Measurements from ENCODE around the gene C9orf153. TPM values are rescaled to one million over a fixed set of nuclear protein-coding genes. Genes with fewer than 3 reads are reported as not detected.

The C9orf153 gene
- polyA plus RNA-seq, 1 donor from 2014 or later: not detected

DNA sequence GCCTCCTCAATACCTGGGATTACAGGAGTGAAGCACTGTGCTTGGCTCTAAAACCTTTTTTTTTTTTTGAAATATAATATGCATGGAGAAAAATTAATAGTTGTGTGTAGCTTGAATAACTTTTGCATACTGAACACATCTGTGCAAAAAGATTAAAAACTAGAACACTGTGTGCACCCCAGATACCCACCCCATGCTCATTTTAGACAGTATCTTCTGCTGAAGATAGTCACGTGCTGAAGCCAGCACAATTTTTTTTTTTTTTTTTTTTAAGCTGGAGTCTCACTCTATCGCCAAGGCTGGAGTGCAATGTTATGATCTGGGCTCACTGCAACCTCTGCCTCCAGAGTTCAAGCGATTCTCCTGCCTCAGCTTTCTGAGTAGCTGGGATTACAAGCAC, 39.9 kb downstream of the C9orf153 start:
- H3K27ac ChIP-seq (ENCODE audit: low read length): no peak overlapping the region
- H3K4me3 ChIP-seq (ENCODE audit: low read length): no peak overlapping the region
- no peaks in the 10 kb centered on the region for H4K20me1 ChIP-seq (ENCODE audit: insufficient read depth)
- no peak overlapping the region for H3K4me2 ChIP-seq (ENCODE audit: low read length)
- TF ChIP-seq EZH2 (IDR thresholded peaks at IDR 0.05; ENCODE audit: borderline replicate concordance, insufficient read depth, low read length, poor library complexity, severe bottlenecking): no peak
- TF ChIP-seq POLR2AphosphoS5 (IDR thresholded peaks at IDR 0.05): no peak
- TF ChIP-seq, protein P1, sequence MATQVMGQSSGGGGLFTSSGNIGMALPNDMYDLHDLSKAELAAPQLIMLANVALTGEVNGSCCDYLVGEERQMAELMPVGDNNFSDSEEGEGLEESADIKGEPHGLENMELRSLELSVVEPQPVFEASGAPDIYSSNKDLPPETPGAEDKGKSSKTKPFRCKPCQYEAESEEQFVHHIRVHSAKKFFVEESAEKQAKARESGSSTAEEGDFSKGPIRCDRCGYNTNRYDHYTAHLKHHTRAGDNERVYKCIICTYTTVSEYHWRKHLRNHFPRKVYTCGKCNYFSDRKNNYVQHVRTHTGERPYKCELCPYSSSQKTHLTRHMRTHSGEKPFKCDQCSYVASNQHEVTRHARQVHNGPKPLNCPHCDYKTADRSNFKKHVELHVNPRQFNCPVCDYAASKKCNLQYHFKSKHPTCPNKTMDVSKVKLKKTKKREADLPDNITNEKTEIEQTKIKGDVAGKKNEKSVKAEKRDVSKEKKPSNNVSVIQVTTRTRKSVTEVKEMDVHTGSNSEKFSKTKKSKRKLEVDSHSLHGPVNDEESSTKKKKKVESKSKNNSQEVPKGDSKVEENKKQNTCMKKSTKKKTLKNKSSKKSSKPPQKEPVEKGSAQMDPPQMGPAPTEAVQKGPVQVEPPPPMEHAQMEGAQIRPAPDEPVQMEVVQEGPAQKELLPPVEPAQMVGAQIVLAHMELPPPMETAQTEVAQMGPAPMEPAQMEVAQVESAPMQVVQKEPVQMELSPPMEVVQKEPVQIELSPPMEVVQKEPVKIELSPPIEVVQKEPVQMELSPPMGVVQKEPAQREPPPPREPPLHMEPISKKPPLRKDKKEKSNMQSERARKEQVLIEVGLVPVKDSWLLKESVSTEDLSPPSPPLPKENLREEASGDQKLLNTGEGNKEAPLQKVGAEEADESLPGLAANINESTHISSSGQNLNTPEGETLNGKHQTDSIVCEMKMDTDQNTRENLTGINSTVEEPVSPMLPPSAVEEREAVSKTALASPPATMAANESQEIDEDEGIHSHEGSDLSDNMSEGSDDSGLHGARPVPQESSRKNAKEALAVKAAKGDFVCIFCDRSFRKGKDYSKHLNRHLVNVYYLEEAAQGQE (IDR thresholded peaks at IDR 0.05; ENCODE audit: borderline replicate concordance): no peak
- TF ChIP-seq RAD21 (conservative IDR thresholded peaks at IDR 0.05): no peak
- no peak for TF ChIP-seq EP300 (conservative IDR thresholded peaks at IDR 0.05; ENCODE audit: poor library complexity, severe bottlenecking)
- TF ChIP-seq TAF1 (IDR thresholded peaks at IDR 0.05; ENCODE audit: low read depth): no peak
- no peak for TF ChIP-seq MXI1 (conservative IDR thresholded peaks at IDR 0.05; ENCODE audit: poor library complexity, severe bottlenecking)
- TF ChIP-seq, protein P2, sequence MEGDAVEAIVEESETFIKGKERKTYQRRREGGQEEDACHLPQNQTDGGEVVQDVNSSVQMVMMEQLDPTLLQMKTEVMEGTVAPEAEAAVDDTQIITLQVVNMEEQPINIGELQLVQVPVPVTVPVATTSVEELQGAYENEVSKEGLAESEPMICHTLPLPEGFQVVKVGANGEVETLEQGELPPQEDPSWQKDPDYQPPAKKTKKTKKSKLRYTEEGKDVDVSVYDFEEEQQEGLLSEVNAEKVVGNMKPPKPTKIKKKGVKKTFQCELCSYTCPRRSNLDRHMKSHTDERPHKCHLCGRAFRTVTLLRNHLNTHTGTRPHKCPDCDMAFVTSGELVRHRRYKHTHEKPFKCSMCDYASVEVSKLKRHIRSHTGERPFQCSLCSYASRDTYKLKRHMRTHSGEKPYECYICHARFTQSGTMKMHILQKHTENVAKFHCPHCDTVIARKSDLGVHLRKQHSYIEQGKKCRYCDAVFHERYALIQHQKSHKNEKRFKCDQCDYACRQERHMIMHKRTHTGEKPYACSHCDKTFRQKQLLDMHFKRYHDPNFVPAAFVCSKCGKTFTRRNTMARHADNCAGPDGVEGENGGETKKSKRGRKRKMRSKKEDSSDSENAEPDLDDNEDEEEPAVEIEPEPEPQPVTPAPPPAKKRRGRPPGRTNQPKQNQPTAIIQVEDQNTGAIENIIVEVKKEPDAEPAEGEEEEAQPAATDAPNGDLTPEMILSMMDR (IDR thresholded peaks at IDR 0.05; ENCODE audit: poor library complexity, severe bottlenecking): no peak
- H3K36me3 ChIP-seq (ENCODE audit: insufficient read depth, low read length): no peaks in the 10 kb centered on the region
- H3F3A ChIP-seq (ENCODE audit: insufficient read depth, low read length, poor library complexity, severe bottlenecking): no peaks in the 10 kb centered on the region
- no peaks in the 10 kb centered on the region for H3K79me2 ChIP-seq (replicated peaks; ENCODE audit: insufficient read depth, low read length)
- H3K9ac ChIP-seq (ENCODE audit: low read length): no peak overlapping the region
- H3K9me2 ChIP-seq (ENCODE audit: insufficient read depth, low read length): no peaks in the 10 kb centered on the region
- no peak overlapping the region for H2AFZ ChIP-seq (ENCODE audit: low read depth, low read length)
- no peaks in the 10 kb centered on the region for H3K9me3 ChIP-seq (ENCODE audit: low read length)
- H3K27me3 ChIP-seq (ENCODE audit: insufficient read depth, low read depth, low read length): no peaks in the 10 kb centered on the region

DNA sequence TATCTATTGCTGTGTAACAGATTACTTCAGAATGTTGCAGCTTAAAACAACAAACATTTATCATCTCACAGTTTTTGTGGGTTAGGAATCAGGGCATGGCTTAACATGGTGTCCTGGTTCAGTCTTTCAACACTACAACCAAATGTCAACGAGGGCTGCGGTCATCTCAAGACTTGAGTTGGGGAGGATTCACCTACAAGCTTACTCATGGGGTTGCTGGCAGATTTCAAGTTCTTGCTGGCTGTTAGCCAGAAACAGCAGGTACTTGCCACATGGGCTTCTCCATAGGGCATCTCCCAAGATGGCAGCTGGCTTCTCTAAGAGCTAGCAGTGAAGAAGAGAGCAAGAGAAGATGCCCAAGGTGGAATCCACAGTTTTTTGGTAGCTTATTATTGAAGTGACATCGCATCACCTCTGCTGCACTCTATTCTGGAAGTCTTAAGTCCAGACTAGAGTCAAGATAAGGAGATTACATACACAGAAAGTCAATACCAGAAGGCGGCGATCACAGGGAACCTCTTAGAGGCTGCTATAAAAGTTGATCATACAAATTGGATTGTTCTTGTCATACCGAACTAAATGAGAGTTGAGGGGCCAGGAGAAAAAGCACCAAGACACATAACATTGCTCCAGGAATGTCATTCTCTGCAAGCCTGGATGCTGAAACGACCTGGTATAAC, 42.2 kb downstream of the C9orf153 start:
- no peak for TF ChIP-seq EZH2 (IDR thresholded peaks at IDR 0.05; ENCODE audit: borderline replicate concordance, insufficient read depth, low read length, poor library complexity, severe bottlenecking)
- TF ChIP-seq RAD21 (conservative IDR thresholded peaks at IDR 0.05): no peak
- TF ChIP-seq SMC3 (conservative IDR thresholded peaks at IDR 0.05; ENCODE audit: poor library complexity): no peak
- no peak for TF ChIP-seq TAF1 (IDR thresholded peaks at IDR 0.05; ENCODE audit: low read depth)
- TF ChIP-seq EP300 (conservative IDR thresholded peaks at IDR 0.05; ENCODE audit: poor library complexity, severe bottlenecking): no peak
- TF ChIP-seq, protein P1 (IDR thresholded peaks at IDR 0.05; ENCODE audit: borderline replicate concordance): no peak
- no peak for TF ChIP-seq MXI1 (conservative IDR thresholded peaks at IDR 0.05; ENCODE audit: poor library complexity, severe bottlenecking)
- TF ChIP-seq POLR2AphosphoS5 (IDR thresholded peaks at IDR 0.05): no peak
- TF ChIP-seq, protein P2 (IDR thresholded peaks at IDR 0.05; ENCODE audit: poor library complexity, severe bottlenecking): no peak
- H3K4me2 ChIP-seq (ENCODE audit: low read length): no peak overlapping the region
- no peak overlapping the region for H2AFZ ChIP-seq (ENCODE audit: low read depth, low read length)
- no peaks in the 10 kb centered on the region for H4K20me1 ChIP-seq (ENCODE audit: insufficient read depth)
- H3K79me2 ChIP-seq (replicated peaks; ENCODE audit: insufficient read depth, low read length): no peaks in the 10 kb centered on the region
- no peak overlapping the region for H3K27ac ChIP-seq (ENCODE audit: low read length)
- H3K9me3 ChIP-seq (ENCODE audit: low read length): no peaks in the 10 kb centered on the region
- no peaks in the 10 kb centered on the region for H3F3A ChIP-seq (ENCODE audit: insufficient read depth, low read length, poor library complexity, severe bottlenecking)
- H3K9ac ChIP-seq (ENCODE audit: low read length): no peak overlapping the region
- H3K27me3 ChIP-seq (ENCODE audit: insufficient read depth, low read depth, low read length): no peaks in the 10 kb centered on the region
- H3K9me2 ChIP-seq (ENCODE audit: insufficient read depth, low read length): no peaks in the 10 kb centered on the region
- no peak overlapping the region for H3K4me3 ChIP-seq (ENCODE audit: low read length)
- H3K36me3 ChIP-seq (ENCODE audit: insufficient read depth, low read length): no peaks in the 10 kb centered on the region
